Measurements from ENCODE around the gene CARD11.
"Not testable (repeated sequence)": the region's sequence is repeated elsewhere in the genome, so short reads cannot be mapped to it uniquely, and the experiment has no call there.

CARD11 gene

GRCh38 chr7:2923291-2923781 lies 120.3 kb downstream of the CARD11 start:
- no peak overlapping the region for H3K27ac Mint-ChIP-seq

DNA sequence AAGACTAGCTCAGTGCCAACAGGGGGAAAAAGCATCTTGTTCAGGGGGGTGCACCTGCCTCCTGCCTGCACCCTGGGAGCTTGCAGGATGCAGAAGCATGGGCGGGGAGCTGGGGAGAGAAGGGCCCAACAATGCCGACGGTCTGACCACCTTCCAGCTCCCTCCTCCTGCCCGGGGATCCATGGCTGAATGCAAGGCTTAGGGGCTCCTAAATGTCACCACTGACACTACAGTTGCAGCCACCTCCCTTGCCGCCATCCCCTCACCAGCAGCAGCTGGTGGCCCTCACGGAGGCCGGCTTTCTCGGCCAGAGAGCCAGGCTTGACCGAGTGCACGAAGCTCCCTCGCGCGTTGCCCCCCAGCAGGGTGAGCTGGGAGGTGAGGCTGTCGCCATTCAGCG lies 120.8 kb downstream of the CARD11 start:
- TF ChIP-seq, protein P1, sequence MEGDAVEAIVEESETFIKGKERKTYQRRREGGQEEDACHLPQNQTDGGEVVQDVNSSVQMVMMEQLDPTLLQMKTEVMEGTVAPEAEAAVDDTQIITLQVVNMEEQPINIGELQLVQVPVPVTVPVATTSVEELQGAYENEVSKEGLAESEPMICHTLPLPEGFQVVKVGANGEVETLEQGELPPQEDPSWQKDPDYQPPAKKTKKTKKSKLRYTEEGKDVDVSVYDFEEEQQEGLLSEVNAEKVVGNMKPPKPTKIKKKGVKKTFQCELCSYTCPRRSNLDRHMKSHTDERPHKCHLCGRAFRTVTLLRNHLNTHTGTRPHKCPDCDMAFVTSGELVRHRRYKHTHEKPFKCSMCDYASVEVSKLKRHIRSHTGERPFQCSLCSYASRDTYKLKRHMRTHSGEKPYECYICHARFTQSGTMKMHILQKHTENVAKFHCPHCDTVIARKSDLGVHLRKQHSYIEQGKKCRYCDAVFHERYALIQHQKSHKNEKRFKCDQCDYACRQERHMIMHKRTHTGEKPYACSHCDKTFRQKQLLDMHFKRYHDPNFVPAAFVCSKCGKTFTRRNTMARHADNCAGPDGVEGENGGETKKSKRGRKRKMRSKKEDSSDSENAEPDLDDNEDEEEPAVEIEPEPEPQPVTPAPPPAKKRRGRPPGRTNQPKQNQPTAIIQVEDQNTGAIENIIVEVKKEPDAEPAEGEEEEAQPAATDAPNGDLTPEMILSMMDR (IDR thresholded peaks at IDR 0.05): no peak
- Mint-ChIP-seq H3K9me3 (no peaks in the 10 kb centered on the region), H3K4me1 (peaks cover 15% of the 10 kb centered on the region), H3K36me3 (ENCODE audit: low read depth) (no peaks in the 10 kb centered on the region), H3K4me3 (no peak overlapping the region), H3K27me3 (ENCODE audit: low read depth, poor library complexity) (peaks cover 13% of the 10 kb centered on the region), H3K27ac (no peak overlapping the region)
- DNase-seq: no peak

More at GRCh38 chr7:2923291-2923781, 120.3 kb downstream of the CARD11 start:
- Mint-ChIP-seq H3K27me3 (ENCODE audit: low read depth, poor library complexity) (peaks cover 13% of the 10 kb centered on the region), H3K36me3 (ENCODE audit: low read depth) (no peaks in the 10 kb centered on the region), H3K4me3 (no peak overlapping the region), H3K4me1 (peaks cover 15% of the 10 kb centered on the region), H3K9me3 (no peaks in the 10 kb centered on the region)
- TF ChIP-seq, protein P1 (IDR thresholded peaks at IDR 0.05): no peak
- no peak for DNase-seq

- DNase-seq: no peak
- H3K4me3 Mint-ChIP-seq: no peak overlapping the region
- H3K36me3 Mint-ChIP-seq (ENCODE audit: low read depth): no peaks in the 10 kb centered on the region
- no peak overlapping the region for H3K27ac Mint-ChIP-seq
- H3K9me3 Mint-ChIP-seq: no peaks in the 10 kb centered on the region
- H3K27me3 Mint-ChIP-seq (ENCODE audit: low read depth, poor library complexity): peaks cover 16% of the 10 kb centered on the region
- TF ChIP-seq, protein P1 (IDR thresholded peaks at IDR 0.05): no peak
- peaks cover 15% of the 10 kb centered on the region for H3K4me1 Mint-ChIP-seq
These were observed 121.3 kb downstream of the CARD11 start for GRCh38 chr7:2922348-2922691.

DNA sequence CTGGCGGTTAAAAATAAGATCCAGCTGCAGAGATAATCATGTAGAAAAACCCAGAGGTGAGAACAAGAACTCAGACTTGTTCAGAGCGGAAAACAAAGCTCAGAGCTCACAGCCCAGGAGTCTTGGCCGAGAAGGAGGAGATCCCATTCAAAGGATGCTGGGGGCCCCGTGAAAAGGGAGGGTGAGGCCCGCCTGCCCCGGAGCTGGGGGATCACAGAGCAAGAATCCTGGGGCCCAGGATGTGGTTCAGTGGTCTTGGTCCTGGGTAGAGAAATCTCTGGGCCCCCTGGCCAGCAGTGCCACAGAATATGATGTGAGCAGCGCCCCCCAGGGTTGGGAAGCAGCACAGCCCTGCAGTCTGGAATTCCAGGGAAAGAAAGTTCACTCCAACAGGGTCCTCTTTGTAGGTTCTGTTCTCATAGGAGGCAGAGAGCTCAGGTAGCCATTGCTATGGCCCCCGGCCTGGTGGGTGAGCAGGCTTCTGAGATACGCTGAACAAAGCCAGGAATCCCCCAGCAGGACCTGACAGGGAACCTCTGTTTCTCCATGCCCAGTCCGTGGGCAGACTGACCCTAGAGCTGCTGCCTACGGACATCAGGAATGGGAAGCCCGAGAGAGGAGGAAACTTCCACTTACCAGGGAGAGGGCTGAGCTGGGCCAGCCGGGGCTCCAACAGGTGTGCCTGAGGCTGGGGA lies 121.9 kb downstream of the CARD11 start:
- H3K4me1 Mint-ChIP-seq: peaks cover 15% of the 10 kb centered on the region
- peak; percentile 47 for DNase-seq
- H3K4me3 Mint-ChIP-seq: no peak overlapping the region
- H3K9me3 Mint-ChIP-seq: no peaks in the 10 kb centered on the region
- TF ChIP-seq, protein P1 (IDR thresholded peaks at IDR 0.05): peak; percentile 51
- H3K27me3 Mint-ChIP-seq (ENCODE audit: low read depth, poor library complexity): peaks cover 22% of the 10 kb centered on the region
- H3K27ac Mint-ChIP-seq: peak overlapping the region; percentile 57
- H3K36me3 Mint-ChIP-seq (ENCODE audit: low read depth): no peaks in the 10 kb centered on the region

DNA sequence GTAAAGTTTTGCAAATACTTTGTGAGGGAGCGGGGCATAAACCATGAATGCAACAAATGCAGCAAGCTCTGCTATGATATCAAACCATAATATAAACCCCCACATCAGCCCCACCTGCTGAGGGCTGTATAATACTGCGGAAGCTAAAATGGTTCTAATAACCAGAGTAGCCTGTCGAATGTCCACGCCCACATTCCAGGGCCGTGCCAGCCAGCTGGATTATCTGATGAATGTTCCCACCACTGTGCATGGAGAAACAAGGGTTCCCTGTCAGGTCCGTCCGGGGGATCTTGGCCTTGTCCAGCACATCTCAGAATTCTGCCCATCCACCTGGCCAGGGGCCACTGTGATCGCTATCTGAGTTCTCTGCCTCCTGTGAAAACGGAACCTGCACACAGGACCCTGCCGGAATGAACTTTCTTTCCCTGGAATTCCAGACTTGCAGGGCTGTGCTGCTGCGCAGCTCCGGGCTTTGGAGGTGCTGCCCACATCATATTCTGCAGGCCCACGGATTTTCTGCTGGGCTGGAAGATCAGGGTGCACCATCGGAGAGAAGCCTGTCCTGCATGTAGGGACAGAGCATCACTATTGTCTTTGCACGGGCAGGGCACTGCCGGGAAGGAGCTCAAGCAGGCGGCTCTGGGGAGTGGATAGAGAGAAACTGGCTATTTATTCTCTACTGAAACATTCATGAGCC lies 122.6 kb downstream of the CARD11 start:
- no peak for DNase-seq
- Mint-ChIP-seq H3K4me3 (no peak overlapping the region), H3K9me3 (no peaks in the 10 kb centered on the region), H3K27me3 (ENCODE audit: low read depth, poor library complexity) (peaks cover 27% of the 10 kb centered on the region), H3K27ac (peak overlapping the region; percentile 57), H3K36me3 (ENCODE audit: low read depth) (no peaks in the 10 kb centered on the region), H3K4me1 (peaks cover 15% of the 10 kb centered on the region)
- TF ChIP-seq, protein P1 (IDR thresholded peaks at IDR 0.05): no peak

DNA sequence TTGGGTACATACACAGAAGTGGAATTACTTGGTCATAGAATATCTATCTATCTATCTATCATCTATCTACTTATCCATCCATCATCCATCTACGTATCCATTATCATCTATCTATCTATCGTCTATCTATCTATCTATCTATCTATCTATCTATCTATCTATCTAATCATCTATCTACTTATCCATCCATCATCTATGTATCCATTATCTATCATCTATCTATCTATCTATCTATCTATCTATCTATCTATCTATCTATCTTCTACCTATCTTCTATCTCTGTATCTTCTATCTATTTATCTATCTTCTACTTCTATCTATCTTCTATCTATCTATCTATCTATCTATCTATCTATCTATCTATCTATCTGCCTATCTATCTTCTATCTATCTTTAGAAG lies 123.2 kb downstream of the CARD11 start:
- H3K9me3 Mint-ChIP-seq, DNase-seq: not testable (repeated sequence)

More for the DNA sequence above, 123.2 kb downstream of the CARD11 start:
- H3K27ac Mint-ChIP-seq; H3K36me3 Mint-ChIP-seq (ENCODE audit: low read depth); H3K4me3 Mint-ChIP-seq: not testable (repeated sequence)
- Mint-ChIP-seq H3K27me3 (ENCODE audit: low read depth, poor library complexity) (peaks cover 25% of the 10 kb centered on the region), H3K4me1 (peaks cover 15% of the 10 kb centered on the region)

All from nephron progenitor cell (in vitro differentiated cells).